H1 (cell line): ENCODE data around the gene FBXO7. TPM values are rescaled to one million over a fixed set of nuclear protein-coding genes. Genes with fewer than 3 reads are reported as not detected.

Source experiments
- SIN3A ChIP-seq, 2 experiments: IDR thresholded peaks in 1 of 2; conservative IDR thresholded peaks in 1 of 2; 2 replicates each; pipeline ENCODE4 v1.6.1; 2011 to 2012; ENCODE audit warnings: low read length in 2 of 2, improper control_type of control experiment in 1 of 2, low read depth in 1 of 2, mild to moderate bottlenecking in 1 of 2
- SIX5 ChIP-seq: IDR thresholded peaks from 2 replicates; pipeline ENCODE4 v1.6.1; 2011; ENCODE audit warnings: mild to moderate bottlenecking, low read depth, low read length
- polyA plus RNA-seq, 7 experiments: library from polyadenylated mRNA; depleted of rRNA in 3 of 7; stranded (reverse) in 5 of 7; unstranded in 2 of 7; fragments of >200 nt in 5 of 7; fragments of 200-250 nt in 2 of 7; gene quantifications; 1 replicate in 5 of 7; 2 replicates in 1 of 7; 4 replicates in 1 of 7; pipeline versions ENCODE4 v1.2.1 to v1.2.3, GENCODE V29; 2011 to 2013; ENCODE audit warnings: missing spikeins in 2 of 7, mixed read lengths in 2 of 7
- total RNA-seq: library from RNA; stranded (reverse); fragmentation: NEBNext Ultra II Directional; extraction: Animal tissue kit (Norgen Biotek cat#: 25700); gene quantifications from 2 replicates; pipeline ENCODE4 v1.2.1, GENCODE V29; 2021

FBXO7 gene
- total and polyA plus RNA-seq, 2 of the 8 experiments (the other 6 are each of a cell fraction or from before 2014, with no cell fraction given), result 62.7 to 76.1 TPM

GRCh38 chr22:32517921-32518320 is 43.3 kb downstream of the FBXO7 start (continued):
- TF ChIP-seq SIN3A (conservative IDR thresholded peaks at IDR 0.05 in 1 of 2, IDR thresholded peaks at IDR 0.05 in 1 of 2; ENCODE audit: low read depth in 1 of 2, low read length in 2 of 2) (no peak), SIX5 (no peak)
